Prostate gland (tissue), 2 donors: Measurements from ENCODE around the gene RNF39. TPM values are rescaled to one million over a fixed set of nuclear protein-coding genes. Genes with fewer than 3 reads are reported as not detected.
"Not testable (repeated sequence)": the region's sequence is repeated elsewhere in the genome, so short reads cannot be mapped to it uniquely, and the experiment has no call there.

Experiments used
- DNase-seq: peaks from one replicate; pipeline ENCODE4 v3.0.0-alpha.2; 2019; ENCODE audit warnings: low spot score
- H3K27ac ChIP-seq, 2 donors: fragments of 200-600 bp; sonication (generic); 2 replicates each; pipeline ENCODE4 v1.5.1; 2017 to 2019
- H3K27me3 ChIP-seq: fragments of 200-600 bp; sonication (generic); replicated peaks from 2 replicates; pipeline ENCODE4 v1.5.1; 2019; ENCODE audit not compliant: insufficient read depth
- H3K36me3 ChIP-seq, 2 donors: fragments of 200-600 bp; sonication (generic); 1 replicate in 1 of 2; 2 replicates in 1 of 2; pipeline versions ENCODE4 v1.5.1 to v1.8.1; 2017 to 2019
- H3K4me1 ChIP-seq: fragments of 200-600 bp; sonication (generic); replicated peaks from 2 replicates; pipeline ENCODE4 v1.5.1; 2019
- H3K4me3 ChIP-seq, 2 donors: fragments of 200-600 bp; sonication (generic); 2 replicates each; pipeline ENCODE4 v1.5.1; 2017 to 2019
- H3K9me3 ChIP-seq: fragments of 200-600 bp; sonication (generic); 2 replicates; pipeline ENCODE4 v1.5.1; 2017
- POLR2A ChIP-seq: fragments of 450-650 bp; IDR thresholded peaks from one replicate; pipeline ENCODE4 v1.6.1; 2016; ENCODE audit warnings: antibody characterized with exemption, mild to moderate bottlenecking
- POLR2AphosphoS5 ChIP-seq: sonication (generic); formaldehyde crosslinking; IDR thresholded peaks from one replicate; pipeline ENCODE4 v1.6.1; 2017; ENCODE audit warnings: antibody characterized with exemption
- WGBS: methylation state at CpG from one replicate; pipeline ENCODE4 v1.1.5; 2018; 5-methylcytosine and 5-hydroxymethylcytosine counted together
- intact Hi-C: fragments of 100-400 bp; cut with DNase I; formaldehyde crosslinking; loops from one replicate; pipeline ENCODE4 v1.14.2; 2022
- total RNA-seq, 2 donors: library from RNA; depleted of rRNA; stranded (reverse); fragments of >200 nt; gene quantifications; one replicate each; pipeline ENCODE4 v1.1.0, GENCODE V29; 2016
- TF ChIP-seq, protein P1 (sequence below), 4 experiments: fragments of 200-600 bp in 2 of 4; fragments of 450-650 bp in 2 of 4; sonication (generic) in 2 of 4; IDR thresholded peaks; 1 replicate in 3 of 4; 2 replicates in 1 of 4; pipeline ENCODE4 v1.5.1; 2016 to 2019; ENCODE audit warnings: antibody characterized with exemption in 4 of 4, mild to moderate bottlenecking in 2 of 4, moderate library complexity in 2 of 4

RNF39 gene
- total RNA-seq, 2 donors from 2014 or later = 9.0 to 29.1 TPM

DNA sequence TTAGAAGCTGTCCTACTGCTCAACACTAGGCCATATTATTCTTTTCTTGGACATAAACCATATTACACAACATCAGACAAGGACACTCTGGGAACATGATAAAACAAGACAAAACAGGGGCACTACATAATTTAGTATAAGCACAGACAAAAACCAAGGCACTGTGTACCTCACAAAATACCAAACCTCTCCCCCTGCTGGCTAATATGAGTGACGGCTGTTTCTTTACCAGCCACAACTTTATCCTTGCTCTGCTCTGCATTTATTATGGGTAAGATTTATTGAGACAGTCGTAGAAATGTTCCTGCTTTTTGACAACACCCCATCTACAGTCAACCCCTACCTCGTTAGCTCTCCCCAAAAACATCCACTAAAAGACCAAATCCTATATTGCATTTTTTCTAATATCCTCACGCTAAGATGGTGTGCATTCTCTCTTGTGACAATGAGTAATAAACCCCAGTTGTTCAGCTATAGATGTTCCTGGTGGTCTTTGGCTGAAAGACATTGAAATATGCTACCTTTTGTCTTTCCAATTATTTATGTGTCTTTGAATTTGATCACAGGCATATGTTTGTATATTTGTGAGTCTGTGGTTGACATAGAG lies 38.3 kb downstream of the RNF39 start:
- WGBS = 46% methylated on average over 4 of the region's 4 CpGs
- Histone ChIP-seq H3K27ac (no peak overlapping the region), H3K27me3 (no peaks in the 10 kb centered on the region), H3K4me3 (no peak overlapping the region), H3K9me3 (no peaks in the 10 kb centered on the region), H3K36me3 (no peaks in the 10 kb centered on the region), H3K4me1 (no peaks in the 10 kb centered on the region)
- TF ChIP-seq, protein P1, sequence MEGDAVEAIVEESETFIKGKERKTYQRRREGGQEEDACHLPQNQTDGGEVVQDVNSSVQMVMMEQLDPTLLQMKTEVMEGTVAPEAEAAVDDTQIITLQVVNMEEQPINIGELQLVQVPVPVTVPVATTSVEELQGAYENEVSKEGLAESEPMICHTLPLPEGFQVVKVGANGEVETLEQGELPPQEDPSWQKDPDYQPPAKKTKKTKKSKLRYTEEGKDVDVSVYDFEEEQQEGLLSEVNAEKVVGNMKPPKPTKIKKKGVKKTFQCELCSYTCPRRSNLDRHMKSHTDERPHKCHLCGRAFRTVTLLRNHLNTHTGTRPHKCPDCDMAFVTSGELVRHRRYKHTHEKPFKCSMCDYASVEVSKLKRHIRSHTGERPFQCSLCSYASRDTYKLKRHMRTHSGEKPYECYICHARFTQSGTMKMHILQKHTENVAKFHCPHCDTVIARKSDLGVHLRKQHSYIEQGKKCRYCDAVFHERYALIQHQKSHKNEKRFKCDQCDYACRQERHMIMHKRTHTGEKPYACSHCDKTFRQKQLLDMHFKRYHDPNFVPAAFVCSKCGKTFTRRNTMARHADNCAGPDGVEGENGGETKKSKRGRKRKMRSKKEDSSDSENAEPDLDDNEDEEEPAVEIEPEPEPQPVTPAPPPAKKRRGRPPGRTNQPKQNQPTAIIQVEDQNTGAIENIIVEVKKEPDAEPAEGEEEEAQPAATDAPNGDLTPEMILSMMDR (IDR thresholded peaks at IDR 0.05) = peak in 2 of 4 experiments; percentile 24 to 39
- no peak for TF ChIP-seq POLR2A
- intact Hi-C loops = no loop called here
- no peak for DNase-seq

- H3K4me3 ChIP-seq = no peak overlapping the region
- intact Hi-C loops = no loop called here
- H3K27ac ChIP-seq = no peak overlapping the region
- 96% methylated on average over 1 of the region's 1 CpG for WGBS
- no peaks in the 10 kb centered on the region for H3K36me3 ChIP-seq
- no peaks in the 10 kb centered on the region for H3K9me3 ChIP-seq
- H3K4me1 ChIP-seq = no peaks in the 10 kb centered on the region
- H3K27me3 ChIP-seq = no peaks in the 10 kb centered on the region
- no peak for DNase-seq
- TF ChIP-seq POLR2A (no peak), POLR2AphosphoS5 (no peak)
- TF ChIP-seq, protein P1 (IDR thresholded peaks at IDR 0.05) = no peak
Measured at GRCh38 chr6:30035784-30036183, 39.8 kb downstream of the RNF39 start.

- H3K4me1 ChIP-seq, intact Hi-C loops, H3K27me3 ChIP-seq, H3K36me3 ChIP-seq, H3K4me3 ChIP-seq, DNase-seq, H3K27ac ChIP-seq, H3K9me3 ChIP-seq: not testable (repeated sequence)
- WGBS = 87% methylated on average over 5 of the region's 5 CpGs
Measured at GRCh38 chr6:30033440-30033839, 42.1 kb downstream of the RNF39 start.

DNA sequence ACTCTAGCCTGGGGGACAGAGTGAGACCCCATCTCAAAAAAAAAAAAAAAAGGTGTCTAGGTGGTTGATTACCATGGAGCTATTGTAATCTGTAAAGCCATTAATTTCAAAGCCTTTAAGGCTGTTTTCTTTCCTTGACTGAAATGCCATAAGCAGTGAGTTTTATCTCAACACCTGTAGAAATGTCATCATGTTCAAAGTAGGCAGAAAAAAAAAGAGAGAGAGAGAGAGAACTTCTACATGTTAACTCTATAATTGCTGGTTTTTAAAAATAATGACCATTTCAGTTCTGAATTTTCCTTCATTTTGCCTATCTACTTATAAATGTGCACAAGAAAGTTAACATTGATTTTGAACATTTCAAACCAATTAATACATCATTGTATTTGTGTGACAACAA lies 44.2 kb downstream of the RNF39 start:
- TF ChIP-seq, protein P1 (IDR thresholded peaks at IDR 0.05) = no peak
- TF ChIP-seq POLR2A (no peak), POLR2AphosphoS5 (no peak)
- H3K4me3 ChIP-seq = no peak overlapping the region
- no peaks in the 10 kb centered on the region for H3K36me3 ChIP-seq
- no peaks in the 10 kb centered on the region for H3K4me1 ChIP-seq
- no peak for DNase-seq
- H3K27ac ChIP-seq = no peak overlapping the region
- H3K27me3 ChIP-seq = no peaks in the 10 kb centered on the region
- no peaks in the 10 kb centered on the region for H3K9me3 ChIP-seq
- intact Hi-C loops = no loop called here

DNA sequence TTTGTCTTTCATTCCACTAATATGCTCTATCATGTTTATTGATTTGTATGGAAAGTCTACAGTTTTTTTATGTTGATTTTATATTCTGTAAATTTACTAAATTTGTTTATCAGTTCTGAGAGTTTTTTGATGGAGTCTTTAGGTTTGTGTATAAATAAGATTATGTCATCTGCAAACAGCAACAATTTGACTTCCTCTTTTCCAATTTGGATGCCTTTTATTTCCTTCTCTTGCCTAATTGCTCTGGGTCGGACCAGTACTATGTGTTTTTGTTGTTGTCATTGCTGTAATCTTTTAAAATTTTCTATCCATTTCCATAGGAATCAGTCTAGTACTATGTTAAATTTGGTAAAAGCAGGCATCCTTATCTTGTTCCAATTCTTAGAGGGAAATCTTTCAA lies 46.0 kb downstream of the RNF39 start:
- 89% methylated on average over 1 of the region's 1 CpG for WGBS
- no peaks in the 10 kb centered on the region for H3K4me1 ChIP-seq
- TF ChIP-seq POLR2A = no peak
- TF ChIP-seq, protein P1 (IDR thresholded peaks at IDR 0.05) = no peak
- TF ChIP-seq POLR2AphosphoS5 = no peak
- no peaks in the 10 kb centered on the region for H3K36me3 ChIP-seq
- intact Hi-C loops = no loop called here
- no peak overlapping the region for H3K27ac ChIP-seq
- no peak for DNase-seq
- no peaks in the 10 kb centered on the region for H3K27me3 ChIP-seq
- H3K4me3 ChIP-seq = no peak overlapping the region
- no peaks in the 10 kb centered on the region for H3K9me3 ChIP-seq
